Measurements from ENCODE around the gene MYBPC1. TPM values are rescaled to one million over a fixed set of nuclear protein-coding genes. Genes with fewer than 3 reads are reported as not detected.

Gene MYBPC1
- total and polyA plus RNA-seq, 2 experiments from 2014 or later, result 0.18 TPM; not detected in 1

DNA sequence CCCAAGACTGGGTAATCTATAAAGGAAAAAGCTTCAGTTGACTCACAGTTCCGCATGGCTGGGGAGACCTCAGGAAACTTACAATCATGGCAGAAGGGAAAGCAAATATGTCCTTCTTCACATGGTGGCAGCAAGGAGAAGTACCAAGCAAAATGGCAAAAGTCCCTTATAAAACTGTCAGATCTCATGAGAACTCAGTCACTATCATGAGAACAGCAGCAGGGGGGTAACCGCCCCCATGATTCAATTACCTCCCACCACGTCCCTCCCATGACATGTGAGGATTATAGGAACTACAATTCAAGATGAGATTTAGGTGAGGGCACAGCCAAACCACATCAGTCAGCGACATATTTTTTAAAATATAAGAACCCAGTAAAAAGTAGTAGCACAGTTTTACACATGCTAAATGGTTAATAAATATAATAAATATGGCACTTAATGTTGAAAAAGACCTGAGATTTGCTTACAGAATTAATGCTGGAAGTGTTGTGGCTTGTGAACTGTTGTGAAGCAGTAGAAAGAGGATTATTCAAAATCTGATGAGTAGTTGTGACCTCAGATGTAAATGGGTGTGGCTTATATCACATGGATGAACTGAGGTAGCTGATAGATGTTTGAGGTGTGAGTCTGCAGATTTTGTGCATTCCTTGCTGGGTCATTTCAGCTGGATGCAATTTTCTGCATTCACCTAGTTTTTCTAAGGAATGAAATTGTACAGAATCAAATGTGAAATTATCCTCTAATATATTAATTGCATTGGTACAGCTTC, 55.8 kb downstream of the MYBPC1 start:
- no peak for TF ChIP-seq ZNF462 (CRISPR knock-in tag; IDR thresholded peaks at IDR 0.05)
- TF ChIP-seq STAT1 (IDR thresholded peaks at IDR 0.05; ENCODE audit: unreplicated experiment), result no peak
- TF ChIP-seq POLR2AphosphoS5 (IDR thresholded peaks at IDR 0.05; ENCODE audit: low read depth), result no peak
- no peak for TF ChIP-seq CTCF (conservative IDR thresholded peaks at IDR 0.05; ENCODE audit: low read depth in 2 of 2)
- TF ChIP-seq ETS1 (IDR thresholded peaks at IDR 0.05), result no peak
- TF ChIP-seq, protein P1, sequence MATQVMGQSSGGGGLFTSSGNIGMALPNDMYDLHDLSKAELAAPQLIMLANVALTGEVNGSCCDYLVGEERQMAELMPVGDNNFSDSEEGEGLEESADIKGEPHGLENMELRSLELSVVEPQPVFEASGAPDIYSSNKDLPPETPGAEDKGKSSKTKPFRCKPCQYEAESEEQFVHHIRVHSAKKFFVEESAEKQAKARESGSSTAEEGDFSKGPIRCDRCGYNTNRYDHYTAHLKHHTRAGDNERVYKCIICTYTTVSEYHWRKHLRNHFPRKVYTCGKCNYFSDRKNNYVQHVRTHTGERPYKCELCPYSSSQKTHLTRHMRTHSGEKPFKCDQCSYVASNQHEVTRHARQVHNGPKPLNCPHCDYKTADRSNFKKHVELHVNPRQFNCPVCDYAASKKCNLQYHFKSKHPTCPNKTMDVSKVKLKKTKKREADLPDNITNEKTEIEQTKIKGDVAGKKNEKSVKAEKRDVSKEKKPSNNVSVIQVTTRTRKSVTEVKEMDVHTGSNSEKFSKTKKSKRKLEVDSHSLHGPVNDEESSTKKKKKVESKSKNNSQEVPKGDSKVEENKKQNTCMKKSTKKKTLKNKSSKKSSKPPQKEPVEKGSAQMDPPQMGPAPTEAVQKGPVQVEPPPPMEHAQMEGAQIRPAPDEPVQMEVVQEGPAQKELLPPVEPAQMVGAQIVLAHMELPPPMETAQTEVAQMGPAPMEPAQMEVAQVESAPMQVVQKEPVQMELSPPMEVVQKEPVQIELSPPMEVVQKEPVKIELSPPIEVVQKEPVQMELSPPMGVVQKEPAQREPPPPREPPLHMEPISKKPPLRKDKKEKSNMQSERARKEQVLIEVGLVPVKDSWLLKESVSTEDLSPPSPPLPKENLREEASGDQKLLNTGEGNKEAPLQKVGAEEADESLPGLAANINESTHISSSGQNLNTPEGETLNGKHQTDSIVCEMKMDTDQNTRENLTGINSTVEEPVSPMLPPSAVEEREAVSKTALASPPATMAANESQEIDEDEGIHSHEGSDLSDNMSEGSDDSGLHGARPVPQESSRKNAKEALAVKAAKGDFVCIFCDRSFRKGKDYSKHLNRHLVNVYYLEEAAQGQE (IDR thresholded peaks at IDR 0.05; ENCODE audit: unreplicated experiment), result no peak
- no peak for TF ChIP-seq JUNB (IDR thresholded peaks at IDR 0.05; ENCODE audit: unreplicated experiment)
- no peak for TF ChIP-seq ZNF114 (CRISPR knock-in tag; IDR thresholded peaks at IDR 0.05)
- TF ChIP-seq ZNF331 (CRISPR knock-in tag; IDR thresholded peaks at IDR 0.05; ENCODE audit: low read depth), result no peak
- TF ChIP-seq CREB1 (CRISPR knock-in tag; IDR thresholded peaks at IDR 0.05; ENCODE audit: low read depth), result no peak
- no peak for TF ChIP-seq EZH2phosphoT487 (IDR thresholded peaks at IDR 0.05; ENCODE audit: unreplicated experiment)
- TF ChIP-seq EZH2 (IDR thresholded peaks at IDR 0.05; ENCODE audit: low read depth, unreplicated experiment), result no peak
- TF ChIP-seq NANOG (IDR thresholded peaks at IDR 0.05; ENCODE audit: borderline replicate concordance), result no peak
- H3K9me3 Mint-ChIP-seq, result no peaks in the 10 kb centered on the region
- Histone ChIP-seq H3K9me2 (ENCODE audit: insufficient read depth) (peaks cover 5% of the 10 kb centered on the region; the same call in 1 of the 2 replicates), H3K27ac (ENCODE audit: low read depth) (no peak overlapping the region), H3K4me2 (no peak overlapping the region), H2AFZ (no peak overlapping the region), H3F3A (replicated peaks; ENCODE audit: low read depth) (no peaks in the 10 kb centered on the region), H3K36me3 (ENCODE audit: insufficient read depth) (no peaks in the 10 kb centered on the region), H3K27me3 (ENCODE audit: insufficient read depth) (no peaks in the 10 kb centered on the region), H4K20me1 (replicated peaks; ENCODE audit: insufficient read depth) (no peaks in the 10 kb centered on the region), H3K4me1 (ENCODE audit: insufficient read depth) (no peaks in the 10 kb centered on the region), H3K4me3 (no peak overlapping the region), H3K79me2 (replicated peaks; ENCODE audit: insufficient read depth) (no peaks in the 10 kb centered on the region)
- ATAC-seq (no peak), DNase-seq (ENCODE audit: low spot score) (no peak)
- no peaks in the 10 kb centered on the region for H3K36me3 Mint-ChIP-seq (ENCODE audit: low read depth)
- H3K27ac Mint-ChIP-seq, result no peak overlapping the region
- peaks cover 5% of the 10 kb centered on the region for H3K4me1 Mint-ChIP-seq
- no peak overlapping the region for H3K4me3 Mint-ChIP-seq
- peaks cover 2% of the 10 kb centered on the region for H3K27me3 Mint-ChIP-seq (ENCODE audit: insufficient read depth, low read depth, poor library complexity)

Measured in GM23338 (cell line).